Prostate gland (tissue), 2 donors: ENCODE data around the gene SLC7A10.

Experiments used
- POLR2A ChIP-seq: fragments of 450-650 bp; IDR thresholded peaks from one replicate; pipeline ENCODE4 v1.6.1; 2016; ENCODE audit warnings: antibody characterized with exemption, mild to moderate bottlenecking
- TF ChIP-seq, protein P1 (sequence below), 4 experiments: fragments of 200-600 bp in 2 of 4; fragments of 450-650 bp in 2 of 4; sonication (generic) in 2 of 4; IDR thresholded peaks; 1 replicate in 3 of 4; 2 replicates in 1 of 4; pipeline ENCODE4 v1.5.1; 2016 to 2019; ENCODE audit warnings: antibody characterized with exemption in 4 of 4, mild to moderate bottlenecking in 2 of 4, moderate library complexity in 2 of 4

DNA sequence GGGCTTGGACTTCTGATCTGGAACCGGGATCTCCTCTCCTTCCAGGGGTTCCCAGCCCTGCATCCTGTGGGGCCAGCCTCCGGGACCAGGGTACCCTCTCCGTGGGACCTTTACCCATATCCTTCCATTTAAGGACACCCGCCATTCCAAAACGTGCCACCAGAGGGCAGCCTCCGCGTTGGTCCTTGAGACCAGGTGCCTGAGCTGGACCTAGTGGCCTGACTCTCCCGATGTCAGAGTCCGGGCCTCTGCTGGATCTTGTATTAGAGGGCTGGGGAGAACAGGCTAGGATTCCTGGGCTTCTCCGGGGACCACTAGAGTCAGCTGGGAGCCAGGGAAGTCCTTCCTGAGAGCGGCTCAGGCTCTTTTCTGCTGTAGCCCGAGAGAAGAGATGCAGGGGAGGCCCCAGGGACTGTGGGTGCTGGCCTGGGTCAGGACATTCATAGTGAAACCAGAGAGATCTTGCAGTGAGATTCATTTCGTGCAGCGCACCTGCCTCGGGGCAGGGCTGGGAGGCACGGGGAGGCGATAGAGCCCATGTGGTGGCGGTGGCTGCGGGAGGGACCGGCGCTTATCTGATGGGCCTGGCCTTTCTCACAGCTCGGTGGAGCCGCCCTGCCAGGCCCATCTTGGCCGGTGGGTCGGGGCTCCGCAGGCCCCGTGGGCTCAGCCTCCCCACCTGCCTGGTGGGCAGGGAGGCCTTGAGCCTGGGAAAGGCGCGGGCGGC, 9.8 kb upstream of the SLC7A10 start:
- TF ChIP-seq, protein P1, sequence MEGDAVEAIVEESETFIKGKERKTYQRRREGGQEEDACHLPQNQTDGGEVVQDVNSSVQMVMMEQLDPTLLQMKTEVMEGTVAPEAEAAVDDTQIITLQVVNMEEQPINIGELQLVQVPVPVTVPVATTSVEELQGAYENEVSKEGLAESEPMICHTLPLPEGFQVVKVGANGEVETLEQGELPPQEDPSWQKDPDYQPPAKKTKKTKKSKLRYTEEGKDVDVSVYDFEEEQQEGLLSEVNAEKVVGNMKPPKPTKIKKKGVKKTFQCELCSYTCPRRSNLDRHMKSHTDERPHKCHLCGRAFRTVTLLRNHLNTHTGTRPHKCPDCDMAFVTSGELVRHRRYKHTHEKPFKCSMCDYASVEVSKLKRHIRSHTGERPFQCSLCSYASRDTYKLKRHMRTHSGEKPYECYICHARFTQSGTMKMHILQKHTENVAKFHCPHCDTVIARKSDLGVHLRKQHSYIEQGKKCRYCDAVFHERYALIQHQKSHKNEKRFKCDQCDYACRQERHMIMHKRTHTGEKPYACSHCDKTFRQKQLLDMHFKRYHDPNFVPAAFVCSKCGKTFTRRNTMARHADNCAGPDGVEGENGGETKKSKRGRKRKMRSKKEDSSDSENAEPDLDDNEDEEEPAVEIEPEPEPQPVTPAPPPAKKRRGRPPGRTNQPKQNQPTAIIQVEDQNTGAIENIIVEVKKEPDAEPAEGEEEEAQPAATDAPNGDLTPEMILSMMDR (IDR thresholded peaks at IDR 0.05), result peak; percentile 78 to 88 (median 80)
- TF ChIP-seq POLR2A, result no peak
